WTC11 (cell line): ENCODE measurements around the gene DTNBP1. TPM values are rescaled to one million over a fixed set of nuclear protein-coding genes. Genes with fewer than 3 reads are reported as not detected.

Experiments used
- ATAC-seq: fragments of 200-7000 bp; cut with Tn5 transposase; 2 replicates; pipeline ENCODE4 v1.10.0; 2021; ENCODE audit warnings: mild to moderate bottlenecking, moderate library complexity
- CTCF ChIA-PET: fragments of 300-600 bp; sonication (Branson Sonifier 250); formaldehyde crosslinking; loops from one replicate; lab custom pipeline; 2021; ENCODE audit warnings: antibody characterized with exemption; lab: Charles Lee
- POLR2A ChIA-PET: fragments of 350-600 bp; sonication (Branson Sonifier 250); formaldehyde crosslinking; loops from one replicate; lab custom pipeline; 2021; ENCODE audit warnings: antibody characterized with exemption; lab: Charles Lee
- DNase-seq: peaks from one replicate; pipeline ENCODE4 v3.0.0; 2021; ENCODE audit warnings: low spot score
- H3K27ac Mint-ChIP-seq: 2 replicates; pipeline ENCODE4 v1.8.0; 2021; ENCODE audit warnings: mixed read lengths
- H3K27me3 Mint-ChIP-seq: 2 replicates; pipeline ENCODE4 v1.8.0; 2021; ENCODE audit warnings: low read depth, mild to moderate bottlenecking, moderate library complexity, mixed read lengths
- H3K36me3 Mint-ChIP-seq: 2 replicates; pipeline ENCODE4 v1.8.0; 2021; ENCODE audit warnings: mixed read lengths
- H3K4me1 Mint-ChIP-seq: 2 replicates; pipeline ENCODE4 v1.8.0; 2022; ENCODE audit warnings: mixed read lengths
- H3K4me3 Mint-ChIP-seq: 2 replicates; pipeline ENCODE4 v1.8.0; 2021; ENCODE audit warnings: mild to moderate bottlenecking, moderate library complexity, mixed read lengths
- H3K9me3 Mint-ChIP-seq: 2 replicates; pipeline ENCODE4 v1.8.0; 2021; ENCODE audit warnings: mixed read lengths
- EMX1 ChIP-seq: fragments of 250-450 bp; sonication (Bioruptor Pico); IDR thresholded peaks from 2 replicates; pipeline ENCODE4 v1.8.0; 2021; ENCODE audit warnings: mild to moderate bottlenecking
- ESRRA ChIP-seq: sonication (generic); formaldehyde crosslinking; IDR thresholded peaks from 2 replicates; pipeline ENCODE4 v1.8.1; 2022; ENCODE audit warnings: mild to moderate bottlenecking, missing genetic modification reagents, borderline replicate concordance
- ETV6 ChIP-seq: sonication (generic); formaldehyde crosslinking; IDR thresholded peaks from 2 replicates; pipeline ENCODE4 v1.8.1; 2022; ENCODE audit warnings: mild to moderate bottlenecking, missing genetic modification reagents
- JAZF1 ChIP-seq: fragments of 250-450 bp; sonication (Bioruptor Pico); IDR thresholded peaks from 2 replicates; pipeline ENCODE4 v1.9.0; 2021; ENCODE audit warnings: moderate library complexity, mild to moderate bottlenecking, inconsistent platforms
- KAT7 ChIP-seq: sonication (generic); formaldehyde crosslinking; IDR thresholded peaks from 2 replicates; pipeline ENCODE4 v1.8.1; 2023; ENCODE audit warnings: missing genetic modification reagents, mild to moderate bottlenecking, borderline replicate concordance
- MXD4 ChIP-seq: fragments of 250-450 bp; sonication (Bioruptor Pico); IDR thresholded peaks from 2 replicates; pipeline ENCODE4 v1.8.0; 2021; ENCODE audit warnings: mild to moderate bottlenecking, moderate library complexity, borderline replicate concordance
- MYBL2 ChIP-seq: sonication (generic); formaldehyde crosslinking; IDR thresholded peaks from 2 replicates; pipeline ENCODE4 v1.8.1; 2023; ENCODE audit warnings: mild to moderate bottlenecking, moderate library complexity, missing genetic modification reagents
- NR2C2 ChIP-seq: sonication (generic); formaldehyde crosslinking; IDR thresholded peaks from 2 replicates; pipeline ENCODE4 v1.8.0; 2022; ENCODE audit warnings: mild to moderate bottlenecking, missing genetic modification reagents
- OVOL2 ChIP-seq: fragments of 250-450 bp; sonication (Bioruptor Pico); IDR thresholded peaks from 2 replicates; pipeline ENCODE4 v1.9.0; 2021; ENCODE audit warnings: mild to moderate bottlenecking, borderline replicate concordance
- SP1 ChIP-seq: sonication (generic); formaldehyde crosslinking; conservative IDR thresholded peaks from 2 replicates; pipeline ENCODE4 v1.8.1; 2022; ENCODE audit warnings: missing genetic modification reagents
- TEAD1 ChIP-seq: sonication (generic); formaldehyde crosslinking; IDR thresholded peaks from 2 replicates; pipeline ENCODE4 v1.8.0; 2022; ENCODE audit warnings: mild to moderate bottlenecking, missing genetic modification reagents
- ZNF396 ChIP-seq: fragments of 250-450 bp; sonication (Bioruptor Pico); IDR thresholded peaks from 2 replicates; pipeline ENCODE4 v1.8.0; 2021; ENCODE audit warnings: mild to moderate bottlenecking, moderate library complexity, borderline replicate concordance
- ZNF423 ChIP-seq: fragments of 250-450 bp; sonication (Bioruptor Pico); IDR thresholded peaks from 2 replicates; pipeline ENCODE4 v2.1.2; 2022; ENCODE audit warnings: mild to moderate bottlenecking, moderate library complexity
- total RNA-seq: library from RNA; stranded (reverse); gene quantifications from 3 replicates; pipeline ENCODE4 v1.2.3, GENCODE V29; 2021
- TF ChIP-seq, protein P1 (sequence below): sonication (generic); formaldehyde crosslinking; IDR thresholded peaks from 2 replicates; pipeline ENCODE4 v1.8.1; 2023; ENCODE audit warnings: mild to moderate bottlenecking, missing genetic modification reagents, moderate library complexity
- TF ChIP-seq, protein P2 (sequence below): fragments of 200-600 bp; IDR thresholded peaks from 2 replicates; pipeline ENCODE4 v1.8.0; 2022; ENCODE audit warnings: antibody characterized with exemption
- TF ChIP-seq, protein P3 (sequence below): sonication (generic); formaldehyde crosslinking; IDR thresholded peaks from 2 replicates; pipeline ENCODE4 v1.8.0; 2022; ENCODE audit warnings: mild to moderate bottlenecking, missing genetic modification reagents
- TF ChIP-seq, protein P4 (sequence below): sonication (generic); formaldehyde crosslinking; IDR thresholded peaks from 2 replicates; pipeline ENCODE4 v1.8.0; 2023; ENCODE audit warnings: missing genetic modification reagents, mild to moderate bottlenecking, borderline replicate concordance
- TF ChIP-seq, protein P5 (sequence below): sonication (generic); formaldehyde crosslinking; IDR thresholded peaks from 2 replicates; pipeline ENCODE4 v1.8.0; 2022; ENCODE audit warnings: mild to moderate bottlenecking, missing genetic modification reagents
- TF ChIP-seq, protein P6 (sequence below): sonication (generic); formaldehyde crosslinking; IDR thresholded peaks from 2 replicates; pipeline ENCODE4 v1.8.1; 2023; ENCODE audit warnings: mild to moderate bottlenecking, missing genetic modification reagents
- TF ChIP-seq, protein P7 (sequence below): sonication (generic); formaldehyde crosslinking; IDR thresholded peaks from 2 replicates; pipeline ENCODE4 v1.8.1; 2023; ENCODE audit warnings: mild to moderate bottlenecking, missing genetic modification reagents
- TF ChIP-seq, protein P8 (sequence below): sonication (generic); formaldehyde crosslinking; conservative IDR thresholded peaks from 2 replicates; pipeline ENCODE4 v1.8.1; 2023; ENCODE audit warnings: mild to moderate bottlenecking, low read depth, missing genetic modification reagents, moderate library complexity

DTNBP1 gene
- total RNA-seq, 1 experiment from 2014 or later = 15.1 TPM

DNA sequence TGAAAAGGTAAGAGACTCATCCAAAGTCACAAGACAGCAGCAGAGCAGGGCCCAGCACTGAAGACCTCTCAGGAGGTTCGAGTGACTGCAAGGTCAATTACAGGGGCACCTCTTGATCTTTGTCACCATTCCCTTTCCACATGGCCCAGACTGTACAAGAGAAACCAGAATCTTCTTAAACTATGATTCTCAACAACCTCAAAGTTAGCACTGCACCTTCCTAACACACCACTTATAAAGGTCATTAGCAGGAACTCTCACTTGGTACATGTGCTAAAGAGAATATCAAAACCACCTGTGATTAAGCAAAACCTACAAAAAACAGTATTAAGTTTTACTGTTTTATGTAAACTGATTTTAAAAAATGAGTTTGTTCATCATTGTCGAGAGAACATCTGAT lies 70.2 kb downstream of the DTNBP1 start (continued):
- TF ChIP-seq ESRRA (no peak), ZNF396 (CRISPR knock-in tag) (no peak), ZNF423 (CRISPR knock-in tag) (no peak), KAT7 (CRISPR knock-in tag) (no peak), JAZF1 (no peak)
- TF ChIP-seq, protein P1, sequence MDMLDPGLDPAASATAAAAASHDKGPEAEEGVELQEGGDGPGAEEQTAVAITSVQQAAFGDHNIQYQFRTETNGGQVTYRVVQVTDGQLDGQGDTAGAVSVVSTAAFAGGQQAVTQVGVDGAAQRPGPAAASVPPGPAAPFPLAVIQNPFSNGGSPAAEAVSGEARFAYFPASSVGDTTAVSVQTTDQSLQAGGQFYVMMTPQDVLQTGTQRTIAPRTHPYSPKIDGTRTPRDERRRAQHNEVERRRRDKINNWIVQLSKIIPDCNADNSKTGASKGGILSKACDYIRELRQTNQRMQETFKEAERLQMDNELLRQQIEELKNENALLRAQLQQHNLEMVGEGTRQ (CRISPR knock-in tag) = no peak
- TF ChIP-seq, protein P2, sequence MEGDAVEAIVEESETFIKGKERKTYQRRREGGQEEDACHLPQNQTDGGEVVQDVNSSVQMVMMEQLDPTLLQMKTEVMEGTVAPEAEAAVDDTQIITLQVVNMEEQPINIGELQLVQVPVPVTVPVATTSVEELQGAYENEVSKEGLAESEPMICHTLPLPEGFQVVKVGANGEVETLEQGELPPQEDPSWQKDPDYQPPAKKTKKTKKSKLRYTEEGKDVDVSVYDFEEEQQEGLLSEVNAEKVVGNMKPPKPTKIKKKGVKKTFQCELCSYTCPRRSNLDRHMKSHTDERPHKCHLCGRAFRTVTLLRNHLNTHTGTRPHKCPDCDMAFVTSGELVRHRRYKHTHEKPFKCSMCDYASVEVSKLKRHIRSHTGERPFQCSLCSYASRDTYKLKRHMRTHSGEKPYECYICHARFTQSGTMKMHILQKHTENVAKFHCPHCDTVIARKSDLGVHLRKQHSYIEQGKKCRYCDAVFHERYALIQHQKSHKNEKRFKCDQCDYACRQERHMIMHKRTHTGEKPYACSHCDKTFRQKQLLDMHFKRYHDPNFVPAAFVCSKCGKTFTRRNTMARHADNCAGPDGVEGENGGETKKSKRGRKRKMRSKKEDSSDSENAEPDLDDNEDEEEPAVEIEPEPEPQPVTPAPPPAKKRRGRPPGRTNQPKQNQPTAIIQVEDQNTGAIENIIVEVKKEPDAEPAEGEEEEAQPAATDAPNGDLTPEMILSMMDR = no peak
- TF ChIP-seq, all 79 proteins: peak for 0

DNA sequence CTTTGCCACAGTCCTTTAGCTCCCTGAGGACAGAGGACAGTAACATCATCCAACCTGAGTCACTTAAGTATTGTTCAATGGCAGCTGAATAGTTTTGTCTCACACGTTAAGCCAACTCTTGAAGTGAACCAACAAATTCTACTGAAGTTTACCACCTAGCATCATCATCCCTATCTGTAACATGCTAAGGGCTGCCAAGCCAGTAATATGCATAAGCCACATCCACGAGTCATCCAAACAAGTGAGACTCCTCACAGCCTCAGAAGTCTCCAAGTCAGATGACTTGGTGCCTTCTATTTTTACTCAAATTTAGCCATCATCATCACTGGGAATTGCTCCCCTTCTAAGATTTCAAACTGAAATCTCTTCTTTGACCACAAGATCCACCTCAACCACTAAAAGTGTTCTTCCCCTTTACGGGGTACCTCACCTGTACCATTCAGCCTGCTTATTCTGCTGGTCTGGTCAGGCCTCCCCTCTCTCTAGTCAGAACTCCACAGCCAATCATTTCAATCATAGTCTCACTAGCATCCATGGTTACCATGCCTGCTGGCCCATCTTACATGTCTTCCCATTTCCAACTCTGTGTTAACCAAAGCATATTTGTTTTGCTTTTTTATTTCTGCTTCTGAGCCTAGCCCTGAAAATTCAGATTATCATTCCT lies 73.7 kb downstream of the DTNBP1 start:
- ChIA-PET POLR2A (no interaction called here), CTCF (no interaction called here)
- DNase-seq = no peak
- no peak for ATAC-seq
- TF ChIP-seq MXD4 = no peak
- TF ChIP-seq JAZF1 = no peak
- no peak for TF ChIP-seq NR2C2 (CRISPR knock-in tag)
- no peak for TF ChIP-seq SP1 (CRISPR knock-in tag)
- TF ChIP-seq, protein P3, sequence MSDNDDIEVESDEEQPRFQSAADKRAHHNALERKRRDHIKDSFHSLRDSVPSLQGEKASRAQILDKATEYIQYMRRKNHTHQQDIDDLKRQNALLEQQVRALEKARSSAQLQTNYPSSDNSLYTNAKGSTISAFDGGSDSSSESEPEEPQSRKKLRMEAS = no peak
- TF ChIP-seq, protein P4, sequence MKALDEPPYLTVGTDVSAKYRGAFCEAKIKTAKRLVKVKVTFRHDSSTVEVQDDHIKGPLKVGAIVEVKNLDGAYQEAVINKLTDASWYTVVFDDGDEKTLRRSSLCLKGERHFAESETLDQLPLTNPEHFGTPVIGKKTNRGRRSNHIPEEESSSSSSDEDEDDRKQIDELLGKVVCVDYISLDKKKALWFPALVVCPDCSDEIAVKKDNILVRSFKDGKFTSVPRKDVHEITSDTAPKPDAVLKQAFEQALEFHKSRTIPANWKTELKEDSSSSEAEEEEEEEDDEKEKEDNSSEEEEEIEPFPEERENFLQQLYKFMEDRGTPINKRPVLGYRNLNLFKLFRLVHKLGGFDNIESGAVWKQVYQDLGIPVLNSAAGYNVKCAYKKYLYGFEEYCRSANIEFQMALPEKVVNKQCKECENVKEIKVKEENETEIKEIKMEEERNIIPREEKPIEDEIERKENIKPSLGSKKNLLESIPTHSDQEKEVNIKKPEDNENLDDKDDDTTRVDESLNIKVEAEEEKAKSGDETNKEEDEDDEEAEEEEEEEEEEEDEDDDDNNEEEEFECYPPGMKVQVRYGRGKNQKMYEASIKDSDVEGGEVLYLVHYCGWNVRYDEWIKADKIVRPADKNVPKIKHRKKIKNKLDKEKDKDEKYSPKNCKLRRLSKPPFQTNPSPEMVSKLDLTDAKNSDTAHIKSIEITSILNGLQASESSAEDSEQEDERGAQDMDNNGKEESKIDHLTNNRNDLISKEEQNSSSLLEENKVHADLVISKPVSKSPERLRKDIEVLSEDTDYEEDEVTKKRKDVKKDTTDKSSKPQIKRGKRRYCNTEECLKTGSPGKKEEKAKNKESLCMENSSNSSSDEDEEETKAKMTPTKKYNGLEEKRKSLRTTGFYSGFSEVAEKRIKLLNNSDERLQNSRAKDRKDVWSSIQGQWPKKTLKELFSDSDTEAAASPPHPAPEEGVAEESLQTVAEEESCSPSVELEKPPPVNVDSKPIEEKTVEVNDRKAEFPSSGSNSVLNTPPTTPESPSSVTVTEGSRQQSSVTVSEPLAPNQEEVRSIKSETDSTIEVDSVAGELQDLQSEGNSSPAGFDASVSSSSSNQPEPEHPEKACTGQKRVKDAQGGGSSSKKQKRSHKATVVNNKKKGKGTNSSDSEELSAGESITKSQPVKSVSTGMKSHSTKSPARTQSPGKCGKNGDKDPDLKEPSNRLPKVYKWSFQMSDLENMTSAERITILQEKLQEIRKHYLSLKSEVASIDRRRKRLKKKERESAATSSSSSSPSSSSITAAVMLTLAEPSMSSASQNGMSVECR (CRISPR knock-in tag) = no peak
- no peak for TF ChIP-seq ETV6 (CRISPR knock-in tag)
- TF ChIP-seq EMX1 (CRISPR knock-in tag) = no peak
- TF ChIP-seq, protein P5, sequence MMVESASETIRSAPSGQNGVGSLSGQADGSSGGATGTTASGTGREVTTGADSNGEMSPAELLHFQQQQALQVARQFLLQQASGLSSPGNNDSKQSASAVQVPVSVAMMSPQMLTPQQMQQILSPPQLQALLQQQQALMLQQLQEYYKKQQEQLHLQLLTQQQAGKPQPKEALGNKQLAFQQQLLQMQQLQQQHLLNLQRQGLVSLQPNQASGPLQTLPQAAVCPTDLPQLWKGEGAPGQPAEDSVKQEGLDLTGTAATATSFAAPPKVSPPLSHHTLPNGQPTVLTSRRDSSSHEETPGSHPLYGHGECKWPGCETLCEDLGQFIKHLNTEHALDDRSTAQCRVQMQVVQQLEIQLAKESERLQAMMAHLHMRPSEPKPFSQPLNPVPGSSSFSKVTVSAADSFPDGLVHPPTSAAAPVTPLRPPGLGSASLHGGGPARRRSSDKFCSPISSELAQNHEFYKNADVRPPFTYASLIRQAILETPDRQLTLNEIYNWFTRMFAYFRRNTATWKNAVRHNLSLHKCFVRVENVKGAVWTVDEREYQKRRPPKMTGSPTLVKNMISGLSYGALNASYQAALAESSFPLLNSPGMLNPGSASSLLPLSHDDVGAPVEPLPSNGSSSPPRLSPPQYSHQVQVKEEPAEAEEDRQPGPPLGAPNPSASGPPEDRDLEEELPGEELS = no peak
- TF ChIP-seq TEAD1 (CRISPR knock-in tag) = no peak
- no peak for TF ChIP-seq MYBL2 (CRISPR knock-in tag)
- TF ChIP-seq OVOL2 (CRISPR knock-in tag) = no peak
- TF ChIP-seq, protein P6, sequence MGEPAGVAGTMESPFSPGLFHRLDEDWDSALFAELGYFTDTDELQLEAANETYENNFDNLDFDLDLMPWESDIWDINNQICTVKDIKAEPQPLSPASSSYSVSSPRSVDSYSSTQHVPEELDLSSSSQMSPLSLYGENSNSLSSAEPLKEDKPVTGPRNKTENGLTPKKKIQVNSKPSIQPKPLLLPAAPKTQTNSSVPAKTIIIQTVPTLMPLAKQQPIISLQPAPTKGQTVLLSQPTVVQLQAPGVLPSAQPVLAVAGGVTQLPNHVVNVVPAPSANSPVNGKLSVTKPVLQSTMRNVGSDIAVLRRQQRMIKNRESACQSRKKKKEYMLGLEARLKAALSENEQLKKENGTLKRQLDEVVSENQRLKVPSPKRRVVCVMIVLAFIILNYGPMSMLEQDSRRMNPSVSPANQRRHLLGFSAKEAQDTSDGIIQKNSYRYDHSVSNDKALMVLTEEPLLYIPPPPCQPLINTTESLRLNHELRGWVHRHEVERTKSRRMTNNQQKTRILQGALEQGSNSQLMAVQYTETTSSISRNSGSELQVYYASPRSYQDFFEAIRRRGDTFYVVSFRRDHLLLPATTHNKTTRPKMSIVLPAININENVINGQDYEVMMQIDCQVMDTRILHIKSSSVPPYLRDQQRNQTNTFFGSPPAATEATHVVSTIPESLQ = no peak
- TF ChIP-seq, protein P7, sequence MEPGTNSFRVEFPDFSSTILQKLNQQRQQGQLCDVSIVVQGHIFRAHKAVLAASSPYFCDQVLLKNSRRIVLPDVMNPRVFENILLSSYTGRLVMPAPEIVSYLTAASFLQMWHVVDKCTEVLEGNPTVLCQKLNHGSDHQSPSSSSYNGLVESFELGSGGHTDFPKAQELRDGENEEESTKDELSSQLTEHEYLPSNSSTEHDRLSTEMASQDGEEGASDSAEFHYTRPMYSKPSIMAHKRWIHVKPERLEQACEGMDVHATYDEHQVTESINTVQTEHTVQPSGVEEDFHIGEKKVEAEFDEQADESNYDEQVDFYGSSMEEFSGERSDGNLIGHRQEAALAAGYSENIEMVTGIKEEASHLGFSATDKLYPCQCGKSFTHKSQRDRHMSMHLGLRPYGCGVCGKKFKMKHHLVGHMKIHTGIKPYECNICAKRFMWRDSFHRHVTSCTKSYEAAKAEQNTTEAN = no peak
- TF ChIP-seq, protein P8, sequence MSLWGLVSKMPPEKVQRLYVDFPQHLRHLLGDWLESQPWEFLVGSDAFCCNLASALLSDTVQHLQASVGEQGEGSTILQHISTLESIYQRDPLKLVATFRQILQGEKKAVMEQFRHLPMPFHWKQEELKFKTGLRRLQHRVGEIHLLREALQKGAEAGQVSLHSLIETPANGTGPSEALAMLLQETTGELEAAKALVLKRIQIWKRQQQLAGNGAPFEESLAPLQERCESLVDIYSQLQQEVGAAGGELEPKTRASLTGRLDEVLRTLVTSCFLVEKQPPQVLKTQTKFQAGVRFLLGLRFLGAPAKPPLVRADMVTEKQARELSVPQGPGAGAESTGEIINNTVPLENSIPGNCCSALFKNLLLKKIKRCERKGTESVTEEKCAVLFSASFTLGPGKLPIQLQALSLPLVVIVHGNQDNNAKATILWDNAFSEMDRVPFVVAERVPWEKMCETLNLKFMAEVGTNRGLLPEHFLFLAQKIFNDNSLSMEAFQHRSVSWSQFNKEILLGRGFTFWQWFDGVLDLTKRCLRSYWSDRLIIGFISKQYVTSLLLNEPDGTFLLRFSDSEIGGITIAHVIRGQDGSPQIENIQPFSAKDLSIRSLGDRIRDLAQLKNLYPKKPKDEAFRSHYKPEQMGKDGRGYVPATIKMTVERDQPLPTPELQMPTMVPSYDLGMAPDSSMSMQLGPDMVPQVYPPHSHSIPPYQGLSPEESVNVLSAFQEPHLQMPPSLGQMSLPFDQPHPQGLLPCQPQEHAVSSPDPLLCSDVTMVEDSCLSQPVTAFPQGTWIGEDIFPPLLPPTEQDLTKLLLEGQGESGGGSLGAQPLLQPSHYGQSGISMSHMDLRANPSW (CRISPR knock-in tag) = no peak
- no peaks in the 10 kb centered on the region for H3K36me3 Mint-ChIP-seq
- no peaks in the 10 kb centered on the region for H3K9me3 Mint-ChIP-seq
- H3K27ac Mint-ChIP-seq = no peak overlapping the region
- peaks cover 10% of the 10 kb centered on the region for H3K4me1 Mint-ChIP-seq
- H3K4me3 Mint-ChIP-seq = no peak overlapping the region
- no peaks in the 10 kb centered on the region for H3K27me3 Mint-ChIP-seq
